SK-N-SH treated with all-trans-retinoic acid at 6 μM for 48 hours (cell line): ENCODE measurements around the gene LMAN1L.

Experiments
- ATAC-seq: fragments of 200-7000 bp; cut with Tn5 transposase; 3 replicates; pipeline ENCODE4 v1.9.1; 2020; ENCODE audit warnings: mild to moderate bottlenecking, moderate library complexity
- ARNTL ChIP-seq: fragments of 450-650 bp; formaldehyde crosslinking; IDR thresholded peaks from 2 replicates; pipeline ENCODE4 v1.5.0; 2020; ENCODE audit warnings: low read depth, mild to moderate bottlenecking, moderate library complexity, borderline replicate concordance
- BACH2 ChIP-seq: fragments of 250-450 bp; sonication (Bioruptor Pico); IDR thresholded peaks from 2 replicates; pipeline ENCODE4 v1.9.0; 2021; ENCODE audit warnings: mild to moderate bottlenecking, borderline replicate concordance
- CREB5 ChIP-seq: fragments of 250-450 bp; sonication (Bioruptor Pico); IDR thresholded peaks from 2 replicates; pipeline ENCODE4 v1.5.1; 2020; ENCODE audit warnings: low read depth, mild to moderate bottlenecking, moderate library complexity
- ESRRG ChIP-seq: fragments of 250-450 bp; sonication (Bioruptor Pico); IDR thresholded peaks from 2 replicates; pipeline ENCODE4 v1.6.1; 2021; ENCODE audit warnings: mild to moderate bottlenecking
- GLIS3 ChIP-seq: fragments of 250-450 bp; sonication (Bioruptor Pico); IDR thresholded peaks from 2 replicates; pipeline ENCODE4 v1.5.0; 2020; ENCODE audit warnings: mild to moderate bottlenecking, moderate library complexity
- ISL1 ChIP-seq: fragments of 250-450 bp; sonication (Bioruptor Pico); IDR thresholded peaks from 2 replicates; pipeline ENCODE4 v2.1.2; 2022; ENCODE audit warnings: mild to moderate bottlenecking, moderate library complexity
- OSR1 ChIP-seq: fragments of 250-450 bp; sonication (Bioruptor Pico); IDR thresholded peaks from 2 replicates; pipeline ENCODE4 v1.8.0; 2022; ENCODE audit warnings: moderate library complexity, mild to moderate bottlenecking, inconsistent platforms
- PATZ1 ChIP-seq: fragments of 250-450 bp; sonication (Bioruptor Pico); IDR thresholded peaks from 2 replicates; pipeline ENCODE4 v1.8.0; 2020; ENCODE audit warnings: mild to moderate bottlenecking, moderate library complexity, borderline replicate concordance
- POU6F1 ChIP-seq: fragments of 250-450 bp; sonication (Bioruptor Pico); IDR thresholded peaks from 2 replicates; pipeline ENCODE4 v1.8.0; 2021; ENCODE audit warnings: low read depth, mild to moderate bottlenecking, moderate library complexity, borderline replicate concordance
- PPARA ChIP-seq: fragments of 250-450 bp; sonication (Bioruptor Pico); IDR thresholded peaks from 2 replicates; pipeline ENCODE4 v1.5.0; 2020; ENCODE audit warnings: mild to moderate bottlenecking, borderline replicate concordance
- RARB ChIP-seq: fragments of 250-450 bp; sonication (Bioruptor Pico); IDR thresholded peaks from 2 replicates; pipeline ENCODE4 v1.8.0; 2021; ENCODE audit warnings: mild to moderate bottlenecking, moderate library complexity
- SNAI2 ChIP-seq: fragments of 250-450 bp; sonication (Bioruptor Pico); IDR thresholded peaks from 2 replicates; pipeline ENCODE4 v1.5.0; 2020; ENCODE audit warnings: mild to moderate bottlenecking, moderate library complexity
- TCF4 ChIP-seq: fragments of 250-450 bp; sonication (Bioruptor Pico); IDR thresholded peaks from 2 replicates; pipeline ENCODE4 v1.8.0; 2021; ENCODE audit warnings: mild to moderate bottlenecking, moderate library complexity, borderline replicate concordance
- TOX ChIP-seq: fragments of 250-450 bp; sonication (Bioruptor Pico); IDR thresholded peaks from 2 replicates; pipeline ENCODE4 v1.8.0; 2021; ENCODE audit warnings: mild to moderate bottlenecking, moderate library complexity, borderline replicate concordance
- TSHZ2 ChIP-seq: fragments of 250-450 bp; sonication (Bioruptor Pico); IDR thresholded peaks from 2 replicates; pipeline ENCODE4 v1.5.0; 2020; ENCODE audit warnings: mild to moderate bottlenecking, moderate library complexity
- ZC3H10 ChIP-seq: fragments of 250-450 bp; sonication (Bioruptor Pico); IDR thresholded peaks from 2 replicates; pipeline ENCODE4 v1.5.1; 2021; ENCODE audit warnings: mild to moderate bottlenecking, moderate library complexity
- ZFP3 ChIP-seq: fragments of 250-450 bp; sonication (Bioruptor Pico); IDR thresholded peaks from 2 replicates; pipeline ENCODE4 v1.5.0; 2020; ENCODE audit warnings: mild to moderate bottlenecking, moderate library complexity
- ZNF565 ChIP-seq: fragments of 450-650 bp; formaldehyde crosslinking; conservative IDR thresholded peaks from 2 replicates; pipeline ENCODE4 v1.5.0; 2020; ENCODE audit warnings: low read depth, mild to moderate bottlenecking, moderate library complexity
- ZNF70 ChIP-seq: fragments of 450-650 bp; formaldehyde crosslinking; IDR thresholded peaks from 2 replicates; pipeline ENCODE4 v1.5.0; 2020; ENCODE audit warnings: mild to moderate bottlenecking, moderate library complexity
- TF ChIP-seq, protein P1 (sequence below): fragments of 250-450 bp; sonication (Bioruptor Pico); IDR thresholded peaks from 2 replicates; pipeline ENCODE4 v1.5.1; 2021; ENCODE audit warnings: mild to moderate bottlenecking, moderate library complexity

The LMAN1L gene

DNA sequence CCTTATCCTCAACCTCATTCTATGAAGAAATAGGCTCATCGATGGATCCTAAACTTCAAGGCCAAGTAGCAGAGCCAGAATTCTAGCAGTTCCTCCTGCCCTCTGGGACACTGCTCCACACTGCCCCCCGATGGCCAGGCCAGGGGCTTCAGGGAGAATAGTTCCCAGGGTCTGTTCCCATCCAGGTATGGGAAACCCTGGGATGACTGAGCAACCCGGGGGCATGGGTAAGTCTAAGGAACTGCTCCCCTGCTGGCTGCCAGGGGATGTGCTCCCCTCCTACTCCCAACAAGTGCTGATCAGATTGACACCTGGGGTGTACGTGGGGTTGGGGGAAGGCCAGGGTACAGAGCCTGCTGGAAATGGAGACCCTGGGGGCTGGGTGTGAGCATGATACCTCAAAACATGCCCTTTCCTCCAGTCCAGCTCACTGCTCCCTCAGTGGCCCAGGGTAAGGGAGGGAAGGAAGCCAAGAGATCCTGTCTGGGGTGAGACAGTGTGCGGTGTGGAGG lies 22.7 kb downstream of the LMAN1L start:
- peak; percentile 85 for ATAC-seq
- TF ChIP-seq ZNF565 (CRISPR knock-in tag) (no peak), GLIS3 (CRISPR knock-in tag) (no peak), POU6F1 (CRISPR knock-in tag) (no peak), RARB (CRISPR knock-in tag) (no peak), BACH2 (CRISPR knock-in tag) (no peak), TCF4 (no peak), TOX (no peak), SNAI2 (no peak), PPARA (CRISPR knock-in tag) (no peak), CREB5 (CRISPR knock-in tag) (no peak), ARNTL (CRISPR knock-in tag) (no peak), PATZ1 (CRISPR knock-in tag) (no peak), ZFP3 (no peak), ZNF70 (CRISPR knock-in tag) (no peak), ZC3H10 (CRISPR knock-in tag) (no peak), TSHZ2 (no peak)
- TF ChIP-seq, protein P1, sequence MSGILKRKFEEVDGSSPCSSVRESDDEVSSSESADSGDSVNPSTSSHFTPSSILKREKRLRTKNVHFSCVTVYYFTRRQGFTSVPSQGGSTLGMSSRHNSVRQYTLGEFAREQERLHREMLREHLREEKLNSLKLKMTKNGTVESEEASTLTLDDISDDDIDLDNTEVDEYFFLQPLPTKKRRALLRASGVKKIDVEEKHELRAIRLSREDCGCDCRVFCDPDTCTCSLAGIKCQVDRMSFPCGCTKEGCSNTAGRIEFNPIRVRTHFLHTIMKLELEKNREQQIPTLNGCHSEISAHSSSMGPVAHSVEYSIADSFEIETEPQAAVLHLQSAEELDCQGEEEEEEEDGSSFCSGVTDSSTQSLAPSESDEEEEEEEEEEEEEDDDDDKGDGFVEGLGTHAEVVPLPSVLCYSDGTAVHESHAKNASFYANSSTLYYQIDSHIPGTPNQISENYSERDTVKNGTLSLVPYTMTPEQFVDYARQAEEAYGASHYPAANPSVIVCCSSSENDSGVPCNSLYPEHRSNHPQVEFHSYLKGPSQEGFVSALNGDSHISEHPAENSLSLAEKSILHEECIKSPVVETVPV (CRISPR knock-in tag), result no peak

GRCh38 chr15:74836846-74837245 lies 24.2 kb downstream of the LMAN1L start:
- TF ChIP-seq TCF4 (no peak), ISL1 (CRISPR knock-in tag) (no peak), SNAI2 (no peak), ESRRG (no peak), ZC3H10 (CRISPR knock-in tag) (no peak), TSHZ2 (no peak), ZNF70 (CRISPR knock-in tag) (no peak), ARNTL (CRISPR knock-in tag) (no peak), GLIS3 (CRISPR knock-in tag) (no peak), CREB5 (CRISPR knock-in tag) (no peak), ZFP3 (no peak), TOX (no peak), OSR1 (CRISPR knock-in tag) (no peak), POU6F1 (CRISPR knock-in tag) (no peak)
- TF ChIP-seq, protein P1 (CRISPR knock-in tag), result no peak
- no peak for ATAC-seq
